WTC11 (cell line): Measurements from ENCODE around the gene GOLT1A. TPM values are rescaled to one million over a fixed set of nuclear protein-coding genes. Genes with fewer than 3 reads are reported as not detected.

Experiments used
- ATAC-seq: fragments of 200-7000 bp; cut with Tn5 transposase; 2 replicates; pipeline ENCODE4 v1.10.0; 2021; ENCODE audit warnings: mild to moderate bottlenecking, moderate library complexity
- CTCF ChIA-PET: fragments of 300-600 bp; sonication (Branson Sonifier 250); formaldehyde crosslinking; loops from one replicate; lab custom pipeline; 2021; ENCODE audit warnings: antibody characterized with exemption; lab: Charles Lee
- POLR2A ChIA-PET: fragments of 350-600 bp; sonication (Branson Sonifier 250); formaldehyde crosslinking; loops from one replicate; lab custom pipeline; 2021; ENCODE audit warnings: antibody characterized with exemption; lab: Charles Lee
- DNase-seq: peaks from one replicate; pipeline ENCODE4 v3.0.0; 2021; ENCODE audit warnings: low spot score
- H3K27ac Mint-ChIP-seq: 2 replicates; pipeline ENCODE4 v1.8.0; 2021; ENCODE audit warnings: mixed read lengths
- H3K27me3 Mint-ChIP-seq: 2 replicates; pipeline ENCODE4 v1.8.0; 2021; ENCODE audit warnings: low read depth, mild to moderate bottlenecking, moderate library complexity, mixed read lengths
- H3K36me3 Mint-ChIP-seq: 2 replicates; pipeline ENCODE4 v1.8.0; 2021; ENCODE audit warnings: mixed read lengths
- H3K4me1 Mint-ChIP-seq: 2 replicates; pipeline ENCODE4 v1.8.0; 2022; ENCODE audit warnings: mixed read lengths
- H3K4me3 Mint-ChIP-seq: 2 replicates; pipeline ENCODE4 v1.8.0; 2021; ENCODE audit warnings: mild to moderate bottlenecking, moderate library complexity, mixed read lengths
- H3K9me3 Mint-ChIP-seq: 2 replicates; pipeline ENCODE4 v1.8.0; 2021; ENCODE audit warnings: mixed read lengths
- FOXK1 ChIP-seq: sonication (generic); formaldehyde crosslinking; IDR thresholded peaks from 2 replicates; pipeline ENCODE4 v1.8.0; 2022; ENCODE audit warnings: mild to moderate bottlenecking, moderate library complexity, missing genetic modification reagents
- GABPB1 ChIP-seq: sonication (generic); formaldehyde crosslinking; IDR thresholded peaks from 2 replicates; pipeline ENCODE4 v1.8.1; 2023; ENCODE audit warnings: mild to moderate bottlenecking, missing genetic modification reagents
- GTF2I ChIP-seq: fragments of 250-450 bp; sonication (Bioruptor Pico); conservative IDR thresholded peaks from 2 replicates; pipeline ENCODE4 v1.4.0; 2021; ENCODE audit warnings: mild to moderate bottlenecking
- KAT7 ChIP-seq: sonication (generic); formaldehyde crosslinking; IDR thresholded peaks from 2 replicates; pipeline ENCODE4 v1.8.1; 2023; ENCODE audit warnings: missing genetic modification reagents, mild to moderate bottlenecking, borderline replicate concordance
- MXD4 ChIP-seq: fragments of 250-450 bp; sonication (Bioruptor Pico); IDR thresholded peaks from 2 replicates; pipeline ENCODE4 v1.8.0; 2021; ENCODE audit warnings: mild to moderate bottlenecking, moderate library complexity, borderline replicate concordance
- NFE2L1 ChIP-seq: sonication (generic); formaldehyde crosslinking; IDR thresholded peaks from 2 replicates; pipeline ENCODE4 v1.8.1; 2023; ENCODE audit warnings: missing genetic modification reagents
- NR3C1 ChIP-seq: sonication (generic); formaldehyde crosslinking; conservative IDR thresholded peaks from 2 replicates; pipeline ENCODE4 v1.8.1; 2023; ENCODE audit warnings: low read depth, mild to moderate bottlenecking, missing genetic modification reagents
- RORB ChIP-seq: fragments of 250-450 bp; sonication (Bioruptor Pico); IDR thresholded peaks from 2 replicates; pipeline ENCODE4 v1.9.0; 2021; ENCODE audit warnings: mild to moderate bottlenecking
- SMAD3 ChIP-seq: sonication (generic); formaldehyde crosslinking; IDR thresholded peaks from 2 replicates; pipeline ENCODE4 v1.8.0; 2022; ENCODE audit warnings: missing genetic modification reagents, mild to moderate bottlenecking, borderline replicate concordance
- SOX15 ChIP-seq: fragments of 250-450 bp; sonication (Bioruptor Pico); IDR thresholded peaks from 2 replicates; pipeline ENCODE4 v1.9.0; 2021; ENCODE audit warnings: mild to moderate bottlenecking
- TEAD1 ChIP-seq: sonication (generic); formaldehyde crosslinking; IDR thresholded peaks from 2 replicates; pipeline ENCODE4 v1.8.0; 2022; ENCODE audit warnings: mild to moderate bottlenecking, missing genetic modification reagents
- ZNF121 ChIP-seq: sonication (generic); formaldehyde crosslinking; IDR thresholded peaks from 2 replicates; pipeline ENCODE4 v1.8.0; 2023; ENCODE audit warnings: missing genetic modification reagents
- ZNF138 ChIP-seq: sonication (generic); formaldehyde crosslinking; conservative IDR thresholded peaks from 2 replicates; pipeline ENCODE4 v1.8.1; 2022; ENCODE audit warnings: mild to moderate bottlenecking, moderate library complexity, missing genetic modification reagents
- ZNF263 ChIP-seq: sonication (generic); formaldehyde crosslinking; IDR thresholded peaks from 2 replicates; pipeline ENCODE4 v1.8.1; 2022; ENCODE audit warnings: low read depth, mild to moderate bottlenecking, moderate library complexity, missing genetic modification reagents
- ZNF317 ChIP-seq: sonication (generic); formaldehyde crosslinking; IDR thresholded peaks from 2 replicates; pipeline ENCODE4 v1.8.1; 2023; ENCODE audit warnings: low read depth, mild to moderate bottlenecking, moderate library complexity, missing genetic modification reagents, borderline replicate concordance
- total RNA-seq: library from RNA; stranded (reverse); gene quantifications from 3 replicates; pipeline ENCODE4 v1.2.3, GENCODE V29; 2021
- TF ChIP-seq, protein P1 (sequence below): sonication (generic); formaldehyde crosslinking; IDR thresholded peaks from 2 replicates; pipeline ENCODE4 v1.8.0; 2022; ENCODE audit warnings: missing genetic modification reagents
- TF ChIP-seq, protein P2 (sequence below): sonication (generic); formaldehyde crosslinking; IDR thresholded peaks from 2 replicates; pipeline ENCODE4 v1.8.0; 2022; ENCODE audit warnings: mild to moderate bottlenecking, missing genetic modification reagents
- TF ChIP-seq, protein P3 (sequence below): sonication (generic); formaldehyde crosslinking; IDR thresholded peaks from 2 replicates; pipeline ENCODE4 v1.8.1; 2022; ENCODE audit warnings: missing genetic modification reagents, borderline replicate concordance
- TF ChIP-seq, protein P4 (sequence below): fragments of 250-450 bp; sonication (Bioruptor Pico); IDR thresholded peaks from 2 replicates; pipeline ENCODE4 v1.9.0; 2021; ENCODE audit warnings: mild to moderate bottlenecking
- TF ChIP-seq, protein P5 (sequence below): sonication (generic); formaldehyde crosslinking; IDR thresholded peaks from 2 replicates; pipeline ENCODE4 v1.8.1; 2023; ENCODE audit warnings: mild to moderate bottlenecking, missing genetic modification reagents, moderate library complexity
- TF ChIP-seq, protein P6 (sequence below): sonication (generic); formaldehyde crosslinking; IDR thresholded peaks from 2 replicates; pipeline ENCODE4 v1.8.1; 2022; ENCODE audit warnings: mild to moderate bottlenecking, missing genetic modification reagents, moderate library complexity, borderline replicate concordance

Gene GOLT1A
- total RNA-seq, 1 experiment from 2014 or later: 6.5 TPM

DNA sequence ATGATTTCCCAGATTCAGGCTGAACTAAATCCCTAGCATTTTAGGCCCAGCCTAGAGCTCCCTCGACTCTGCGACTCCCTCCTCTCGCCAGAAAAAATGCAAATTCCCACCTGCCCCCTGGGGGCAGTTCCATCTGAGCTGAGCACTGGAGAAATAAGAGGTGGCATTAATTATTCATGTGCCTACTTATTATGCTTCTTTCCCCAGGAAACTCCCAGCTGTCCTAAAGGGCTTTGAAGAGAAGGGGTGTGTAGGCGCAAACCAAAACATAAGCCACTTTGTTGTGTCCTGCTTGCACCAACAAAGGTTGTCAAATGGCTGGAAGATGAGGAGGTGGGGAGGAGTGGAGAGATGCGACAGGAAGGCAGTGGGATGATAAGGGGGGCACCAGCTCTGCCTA lies 41.4 kb upstream of the GOLT1A start:
- no peaks in the 10 kb centered on the region; the same call in 1 of the 2 replicates for H3K36me3 Mint-ChIP-seq
- peak; percentile 52 for ATAC-seq

DNA sequence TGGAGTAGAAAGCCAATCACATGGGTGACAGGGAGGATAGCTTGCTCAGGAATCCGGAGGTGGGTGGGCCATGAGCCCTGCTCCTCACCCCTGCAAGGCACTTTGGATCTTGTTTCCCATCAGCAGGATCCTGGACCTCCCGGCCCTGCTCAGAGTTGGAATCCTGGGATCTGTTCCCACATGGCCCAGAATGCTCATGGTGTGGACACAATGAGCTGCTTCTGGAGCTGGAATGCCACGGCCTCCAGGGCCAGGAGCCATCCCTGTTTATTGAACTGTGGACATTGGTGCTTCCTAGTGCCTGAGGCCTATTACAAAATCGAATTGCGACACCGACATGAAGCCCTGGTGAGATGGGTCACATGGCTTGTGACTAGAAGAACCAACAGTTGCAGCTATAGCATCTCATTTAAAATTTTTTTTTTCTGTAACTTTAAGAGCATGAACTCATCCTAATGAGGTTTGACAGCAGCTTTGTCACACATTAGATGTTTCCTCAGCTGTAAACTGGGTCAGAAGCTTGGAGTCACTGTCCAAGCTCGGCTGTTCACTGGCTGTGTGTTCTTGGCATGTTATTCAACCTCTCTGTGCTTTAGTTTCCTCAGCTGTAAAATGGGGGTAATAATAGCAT lies 40.4 kb upstream of the GOLT1A start:
- ChIA-PET CTCF (interaction anchor here (0.6 to 7.7 kb wide), 21 partner anchors 11 to 144 kb away, joined by 3 to 97 read pairs (median 6); partner anchors contain the start of genes GOLT1A and PLEKHA6), POLR2A (no interaction called here)
- H3K36me3 Mint-ChIP-seq: no peaks in the 10 kb centered on the region
- peak overlapping the region; percentile 96 for H3K27ac Mint-ChIP-seq
- no peaks in the 10 kb centered on the region for H3K27me3 Mint-ChIP-seq
- H3K4me1 Mint-ChIP-seq: peaks cover 63% of the 10 kb centered on the region
- ATAC-seq: no peak
- DNase-seq: no peak
- H3K9me3 Mint-ChIP-seq: no peaks in the 10 kb centered on the region
- no peak overlapping the region for H3K4me3 Mint-ChIP-seq
- TF ChIP-seq TEAD1 (CRISPR knock-in tag) (no peak), ZNF121 (CRISPR knock-in tag) (no peak), MXD4 (CRISPR knock-in tag) (no peak), NR3C1 (no peak), KAT7 (CRISPR knock-in tag) (no peak), RORB (no peak), SOX15 (CRISPR knock-in tag) (no peak), GTF2I (CRISPR knock-in tag) (peak; percentile 54; the same call in 1 of the 2 replicates), GABPB1 (CRISPR knock-in tag) (peak; percentile 52; the same call in 1 of the 2 replicates), NFE2L1 (CRISPR knock-in tag) (no peak), ZNF317 (CRISPR knock-in tag) (no peak), ZNF138 (CRISPR knock-in tag) (no peak)
- TF ChIP-seq, protein P1, sequence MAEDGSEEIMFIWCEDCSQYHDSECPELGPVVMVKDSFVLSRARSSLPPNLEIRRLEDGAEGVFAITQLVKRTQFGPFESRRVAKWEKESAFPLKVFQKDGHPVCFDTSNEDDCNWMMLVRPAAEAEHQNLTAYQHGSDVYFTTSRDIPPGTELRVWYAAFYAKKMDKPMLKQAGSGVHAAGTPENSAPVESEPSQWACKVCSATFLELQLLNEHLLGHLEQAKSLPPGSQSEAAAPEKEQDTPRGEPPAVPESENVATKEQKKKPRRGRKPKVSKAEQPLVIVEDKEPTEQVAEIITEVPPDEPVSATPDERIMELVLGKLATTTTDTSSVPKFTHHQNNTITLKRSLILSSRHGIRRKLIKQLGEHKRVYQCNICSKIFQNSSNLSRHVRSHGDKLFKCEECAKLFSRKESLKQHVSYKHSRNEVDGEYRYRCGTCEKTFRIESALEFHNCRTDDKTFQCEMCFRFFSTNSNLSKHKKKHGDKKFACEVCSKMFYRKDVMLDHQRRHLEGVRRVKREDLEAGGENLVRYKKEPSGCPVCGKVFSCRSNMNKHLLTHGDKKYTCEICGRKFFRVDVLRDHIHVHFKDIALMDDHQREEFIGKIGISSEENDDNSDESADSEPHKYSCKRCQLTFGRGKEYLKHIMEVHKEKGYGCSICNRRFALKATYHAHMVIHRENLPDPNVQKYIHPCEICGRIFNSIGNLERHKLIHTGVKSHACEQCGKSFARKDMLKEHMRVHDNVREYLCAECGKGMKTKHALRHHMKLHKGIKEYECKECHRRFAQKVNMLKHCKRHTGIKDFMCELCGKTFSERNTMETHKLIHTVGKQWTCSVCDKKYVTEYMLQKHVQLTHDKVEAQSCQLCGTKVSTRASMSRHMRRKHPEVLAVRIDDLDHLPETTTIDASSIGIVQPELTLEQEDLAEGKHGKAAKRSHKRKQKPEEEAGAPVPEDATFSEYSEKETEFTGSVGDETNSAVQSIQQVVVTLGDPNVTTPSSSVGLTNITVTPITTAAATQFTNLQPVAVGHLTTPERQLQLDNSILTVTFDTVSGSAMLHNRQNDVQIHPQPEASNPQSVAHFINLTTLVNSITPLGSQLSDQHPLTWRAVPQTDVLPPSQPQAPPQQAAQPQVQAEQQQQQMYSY (CRISPR knock-in tag): no peak
- TF ChIP-seq, protein P2, sequence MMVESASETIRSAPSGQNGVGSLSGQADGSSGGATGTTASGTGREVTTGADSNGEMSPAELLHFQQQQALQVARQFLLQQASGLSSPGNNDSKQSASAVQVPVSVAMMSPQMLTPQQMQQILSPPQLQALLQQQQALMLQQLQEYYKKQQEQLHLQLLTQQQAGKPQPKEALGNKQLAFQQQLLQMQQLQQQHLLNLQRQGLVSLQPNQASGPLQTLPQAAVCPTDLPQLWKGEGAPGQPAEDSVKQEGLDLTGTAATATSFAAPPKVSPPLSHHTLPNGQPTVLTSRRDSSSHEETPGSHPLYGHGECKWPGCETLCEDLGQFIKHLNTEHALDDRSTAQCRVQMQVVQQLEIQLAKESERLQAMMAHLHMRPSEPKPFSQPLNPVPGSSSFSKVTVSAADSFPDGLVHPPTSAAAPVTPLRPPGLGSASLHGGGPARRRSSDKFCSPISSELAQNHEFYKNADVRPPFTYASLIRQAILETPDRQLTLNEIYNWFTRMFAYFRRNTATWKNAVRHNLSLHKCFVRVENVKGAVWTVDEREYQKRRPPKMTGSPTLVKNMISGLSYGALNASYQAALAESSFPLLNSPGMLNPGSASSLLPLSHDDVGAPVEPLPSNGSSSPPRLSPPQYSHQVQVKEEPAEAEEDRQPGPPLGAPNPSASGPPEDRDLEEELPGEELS (CRISPR knock-in tag): no peak
- TF ChIP-seq, protein P3, sequence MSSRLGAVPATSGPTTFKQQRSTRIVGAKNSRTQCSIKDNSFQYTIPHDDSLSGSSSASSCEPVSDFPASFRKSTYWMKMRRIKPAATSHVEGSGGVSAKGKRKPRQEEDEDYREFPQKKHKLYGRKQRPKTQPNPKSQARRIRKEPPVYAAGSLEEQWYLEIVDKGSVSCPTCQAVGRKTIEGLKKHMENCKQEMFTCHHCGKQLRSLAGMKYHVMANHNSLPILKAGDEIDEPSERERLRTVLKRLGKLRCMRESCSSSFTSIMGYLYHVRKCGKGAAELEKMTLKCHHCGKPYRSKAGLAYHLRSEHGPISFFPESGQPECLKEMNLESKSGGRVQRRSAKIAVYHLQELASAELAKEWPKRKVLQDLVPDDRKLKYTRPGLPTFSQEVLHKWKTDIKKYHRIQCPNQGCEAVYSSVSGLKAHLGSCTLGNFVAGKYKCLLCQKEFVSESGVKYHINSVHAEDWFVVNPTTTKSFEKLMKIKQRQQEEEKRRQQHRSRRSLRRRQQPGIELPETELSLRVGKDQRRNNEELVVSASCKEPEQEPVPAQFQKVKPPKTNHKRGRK (CRISPR knock-in tag): no peak
- TF ChIP-seq, protein P4, sequence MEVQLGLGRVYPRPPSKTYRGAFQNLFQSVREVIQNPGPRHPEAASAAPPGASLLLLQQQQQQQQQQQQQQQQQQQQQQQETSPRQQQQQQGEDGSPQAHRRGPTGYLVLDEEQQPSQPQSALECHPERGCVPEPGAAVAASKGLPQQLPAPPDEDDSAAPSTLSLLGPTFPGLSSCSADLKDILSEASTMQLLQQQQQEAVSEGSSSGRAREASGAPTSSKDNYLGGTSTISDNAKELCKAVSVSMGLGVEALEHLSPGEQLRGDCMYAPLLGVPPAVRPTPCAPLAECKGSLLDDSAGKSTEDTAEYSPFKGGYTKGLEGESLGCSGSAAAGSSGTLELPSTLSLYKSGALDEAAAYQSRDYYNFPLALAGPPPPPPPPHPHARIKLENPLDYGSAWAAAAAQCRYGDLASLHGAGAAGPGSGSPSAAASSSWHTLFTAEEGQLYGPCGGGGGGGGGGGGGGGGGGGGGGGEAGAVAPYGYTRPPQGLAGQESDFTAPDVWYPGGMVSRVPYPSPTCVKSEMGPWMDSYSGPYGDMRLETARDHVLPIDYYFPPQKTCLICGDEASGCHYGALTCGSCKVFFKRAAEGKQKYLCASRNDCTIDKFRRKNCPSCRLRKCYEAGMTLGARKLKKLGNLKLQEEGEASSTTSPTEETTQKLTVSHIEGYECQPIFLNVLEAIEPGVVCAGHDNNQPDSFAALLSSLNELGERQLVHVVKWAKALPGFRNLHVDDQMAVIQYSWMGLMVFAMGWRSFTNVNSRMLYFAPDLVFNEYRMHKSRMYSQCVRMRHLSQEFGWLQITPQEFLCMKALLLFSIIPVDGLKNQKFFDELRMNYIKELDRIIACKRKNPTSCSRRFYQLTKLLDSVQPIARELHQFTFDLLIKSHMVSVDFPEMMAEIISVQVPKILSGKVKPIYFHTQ (CRISPR knock-in tag): no peak
- TF ChIP-seq, protein P5, sequence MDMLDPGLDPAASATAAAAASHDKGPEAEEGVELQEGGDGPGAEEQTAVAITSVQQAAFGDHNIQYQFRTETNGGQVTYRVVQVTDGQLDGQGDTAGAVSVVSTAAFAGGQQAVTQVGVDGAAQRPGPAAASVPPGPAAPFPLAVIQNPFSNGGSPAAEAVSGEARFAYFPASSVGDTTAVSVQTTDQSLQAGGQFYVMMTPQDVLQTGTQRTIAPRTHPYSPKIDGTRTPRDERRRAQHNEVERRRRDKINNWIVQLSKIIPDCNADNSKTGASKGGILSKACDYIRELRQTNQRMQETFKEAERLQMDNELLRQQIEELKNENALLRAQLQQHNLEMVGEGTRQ (CRISPR knock-in tag): peak; percentile 38; the same call in 1 of the 2 replicates

More for the DNA sequence above, 41.4 kb upstream of the GOLT1A start:
- H3K27ac Mint-ChIP-seq: peak overlapping the region; percentile 96
- H3K27me3 Mint-ChIP-seq: no peaks in the 10 kb centered on the region
- ChIA-PET POLR2A (interaction anchor here (1.0 kb wide), 1 partner anchor 396 kb away, joined by 9 read pairs; no protein-coding TSS in a partner anchor), CTCF (interaction anchor here (0.6 to 7.7 kb wide), 26 partner anchors 12 to 190 kb away, joined by 3 to 97 read pairs (median 4); partner anchors contain the start of genes GOLT1A and PLEKHA6)
- 0 out of 2 replicates have a peak, but pooled peaks have one; percentile 19 for TF ChIP-seq ZNF263 (CRISPR knock-in tag)
- TF ChIP-seq TEAD1 (CRISPR knock-in tag): peak; percentile 40; the same call in 1 of the 2 replicates
- TF ChIP-seq, protein P6, sequence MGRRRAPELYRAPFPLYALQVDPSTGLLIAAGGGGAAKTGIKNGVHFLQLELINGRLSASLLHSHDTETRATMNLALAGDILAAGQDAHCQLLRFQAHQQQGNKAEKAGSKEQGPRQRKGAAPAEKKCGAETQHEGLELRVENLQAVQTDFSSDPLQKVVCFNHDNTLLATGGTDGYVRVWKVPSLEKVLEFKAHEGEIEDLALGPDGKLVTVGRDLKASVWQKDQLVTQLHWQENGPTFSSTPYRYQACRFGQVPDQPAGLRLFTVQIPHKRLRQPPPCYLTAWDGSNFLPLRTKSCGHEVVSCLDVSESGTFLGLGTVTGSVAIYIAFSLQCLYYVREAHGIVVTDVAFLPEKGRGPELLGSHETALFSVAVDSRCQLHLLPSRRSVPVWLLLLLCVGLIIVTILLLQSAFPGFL (CRISPR knock-in tag): no peak
- TF ChIP-seq FOXK1 (CRISPR knock-in tag): 0 out of 2 replicates have a peak, but pooled peaks have one; percentile 15
- no peak for TF ChIP-seq SMAD3 (CRISPR knock-in tag)
- no peaks in the 10 kb centered on the region for H3K9me3 Mint-ChIP-seq
- peaks cover 55% of the 10 kb centered on the region for H3K4me1 Mint-ChIP-seq
- H3K4me3 Mint-ChIP-seq: peak overlapping the region; percentile 43
- peak; percentile 63 for DNase-seq
